Islet of Langerhans (tissue), 1 donor: Measurements from ENCODE around the gene USP12.

Experiments used
- FAIRE-seq: peaks from one replicate; lab custom pipeline; 2011; peaks lifted over from hg19 to GRCh38; lab: Jason Lieb, UNC

Gene USP12

DNA sequence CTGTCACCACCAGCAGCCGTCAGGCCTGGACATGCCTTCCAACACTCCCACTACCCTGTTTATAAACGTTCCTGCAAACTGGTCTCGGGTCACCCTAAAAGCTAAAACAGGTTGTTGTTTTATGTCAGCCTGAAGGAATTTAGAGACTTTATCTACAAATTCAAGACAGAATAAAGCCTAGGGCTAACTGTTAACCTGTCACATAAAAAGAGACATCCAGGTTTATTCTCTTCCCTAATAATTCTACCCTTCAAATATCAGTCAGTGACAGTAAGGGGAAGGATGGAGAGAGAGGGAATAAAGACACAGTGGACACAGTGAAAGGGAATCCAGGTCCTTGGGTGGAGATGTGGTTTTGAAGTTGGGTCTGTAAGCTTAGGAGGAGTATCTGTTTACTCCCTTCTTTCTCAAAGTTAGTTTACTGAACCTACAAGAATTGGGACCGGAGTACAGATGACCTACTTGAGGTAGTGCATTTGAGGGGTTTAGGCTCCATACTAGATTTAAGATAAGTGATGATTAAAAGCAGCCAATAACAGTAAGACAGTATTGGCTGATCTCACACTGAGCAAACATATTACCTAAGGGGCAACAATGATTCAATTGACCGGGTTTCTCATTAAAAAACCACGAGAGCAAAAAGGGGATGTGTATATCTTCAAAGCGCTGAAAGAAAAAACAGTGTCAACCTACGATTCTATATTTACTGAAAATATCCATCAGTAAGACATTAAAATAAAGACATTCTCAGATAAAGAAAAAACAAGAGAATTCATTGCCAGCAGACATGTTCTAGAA is 142.7 kb downstream of the USP12 start:
- FAIRE-seq: no peak

- FAIRE-seq: no peak
These were observed 144.4 kb downstream of the USP12 start for GRCh38 chr13:27027086-27027667.

DNA sequence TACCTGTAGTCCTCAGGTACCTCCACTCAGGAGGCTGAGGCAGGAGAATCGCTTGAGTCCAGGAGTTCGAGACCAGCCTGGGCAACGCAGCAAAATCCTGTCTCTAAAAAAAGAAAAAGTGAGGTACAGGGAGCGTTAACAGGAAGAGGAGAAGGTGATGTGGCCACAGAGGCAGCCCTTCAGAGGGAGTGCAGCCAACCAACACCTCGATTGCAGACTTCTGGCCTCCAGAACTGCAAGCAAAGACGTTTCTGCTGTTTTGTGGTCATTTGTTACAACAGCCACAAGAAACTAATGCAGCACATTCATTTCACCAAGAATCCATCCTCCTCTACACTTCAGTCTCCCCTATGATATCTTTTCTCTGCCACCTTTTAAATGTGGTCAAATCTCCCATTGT is 145.2 kb downstream of the USP12 start:
- no peak for FAIRE-seq

- FAIRE-seq: no peak
These were observed 146.7 kb downstream of the USP12 start for GRCh38 chr13:27024776-27025492.

DNA sequence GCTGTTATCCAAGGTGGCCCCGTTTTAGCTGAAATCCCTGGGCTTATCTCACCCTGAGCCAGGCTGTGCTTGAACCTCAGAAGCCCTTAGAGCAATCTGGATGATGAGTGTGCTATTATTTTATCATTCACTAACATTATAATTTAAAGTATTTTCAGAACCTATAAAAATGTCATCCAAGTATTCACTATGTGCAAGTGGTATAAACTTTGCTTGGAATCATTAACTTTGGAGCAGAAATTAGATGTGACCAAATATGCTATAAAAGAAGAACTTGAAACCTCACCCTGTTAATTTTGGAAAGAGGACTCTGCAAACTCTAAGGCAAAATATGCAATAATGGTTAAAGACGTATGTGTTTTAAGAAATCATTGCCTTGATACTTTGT is 147.5 kb downstream of the USP12 start:
- FAIRE-seq: no peak

DNA sequence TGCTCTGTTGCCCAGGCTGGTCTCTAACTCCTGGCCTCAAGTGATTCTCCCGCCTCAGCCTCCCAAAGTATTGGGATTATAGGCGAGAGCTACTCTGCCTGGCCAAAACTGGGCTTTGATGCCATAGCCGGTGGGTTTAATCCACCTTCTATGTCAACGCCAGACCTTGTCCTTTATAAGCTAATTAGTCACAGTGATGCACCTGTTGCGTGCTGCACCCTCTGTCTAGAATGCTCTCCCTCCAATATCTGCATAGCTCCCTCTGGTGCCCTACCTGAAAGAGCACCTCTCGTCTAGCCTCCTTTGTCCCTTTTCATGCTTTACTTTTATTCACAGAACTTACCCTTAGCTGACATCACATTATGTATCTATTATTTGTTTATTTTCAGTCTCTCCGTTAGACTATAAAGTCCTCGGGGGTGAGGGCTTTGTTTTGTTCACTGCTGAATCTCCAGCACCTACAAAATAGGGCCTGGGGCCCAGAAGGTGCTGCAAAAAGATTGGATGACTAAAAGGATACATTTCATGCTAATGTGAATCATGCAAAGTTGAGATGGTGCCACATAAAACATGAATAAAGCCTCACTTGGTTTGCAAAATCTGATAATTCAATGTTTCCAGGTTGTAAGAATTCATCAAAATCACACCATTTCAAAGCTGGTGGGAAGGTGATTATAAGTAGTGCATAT is 148.1 kb downstream of the USP12 start:
- no peak for FAIRE-seq

DNA sequence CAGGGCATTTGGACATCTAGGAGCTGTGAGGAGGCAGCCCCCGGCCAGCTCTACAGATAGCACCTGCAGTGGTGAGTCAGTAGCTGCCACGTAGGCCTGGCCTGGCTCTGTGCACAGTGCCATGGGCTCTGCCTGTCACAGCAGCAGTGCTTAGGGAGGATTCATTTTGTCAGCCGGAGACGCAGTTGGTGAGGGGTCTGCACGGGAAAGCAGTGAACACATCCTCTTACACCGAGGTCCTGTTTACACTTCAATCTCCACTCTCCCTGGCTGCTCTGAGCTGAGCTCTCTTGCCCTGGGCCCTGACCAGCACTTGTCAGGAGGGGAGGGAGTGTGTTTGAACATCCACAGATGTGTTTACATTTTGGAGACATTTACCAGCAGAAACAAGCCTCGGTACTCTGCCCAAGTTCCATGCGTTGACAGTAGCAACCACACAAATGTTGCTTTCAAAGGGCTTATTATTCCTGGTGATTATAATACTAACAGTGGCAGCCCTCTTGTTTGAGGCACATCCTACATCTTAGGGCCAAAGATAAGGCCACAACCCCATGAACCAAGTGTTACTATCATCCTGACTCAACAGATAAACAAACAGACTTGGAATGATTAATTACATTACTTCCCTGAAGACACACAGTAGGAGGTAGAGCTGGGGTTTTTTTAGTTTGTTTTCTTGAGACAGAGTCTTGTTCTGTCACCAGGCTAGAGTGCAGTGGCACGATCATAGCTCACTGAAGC is 148.9 kb downstream of the USP12 start:
- FAIRE-seq: peak; percentile 76

DNA sequence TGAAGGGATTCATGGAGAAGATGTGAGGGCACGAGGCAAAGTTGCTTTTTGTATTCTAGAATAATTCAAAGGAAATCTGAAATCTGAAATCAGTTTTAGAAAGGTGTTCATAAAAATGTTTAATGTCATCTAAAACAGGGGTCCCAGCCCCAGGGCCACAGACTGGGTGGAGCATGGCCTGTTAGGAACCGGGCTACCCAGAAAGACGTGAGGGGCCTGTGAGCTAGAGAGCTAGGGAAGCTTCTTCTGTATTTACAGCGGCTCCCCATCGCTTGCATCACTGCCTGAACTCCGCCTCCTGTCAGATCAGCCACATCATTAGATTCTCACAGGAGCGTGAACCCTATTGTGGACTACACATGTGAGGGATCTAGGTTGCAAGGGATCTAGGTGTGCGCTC is 151.2 kb downstream of the USP12 start:
- FAIRE-seq: no peak

DNA sequence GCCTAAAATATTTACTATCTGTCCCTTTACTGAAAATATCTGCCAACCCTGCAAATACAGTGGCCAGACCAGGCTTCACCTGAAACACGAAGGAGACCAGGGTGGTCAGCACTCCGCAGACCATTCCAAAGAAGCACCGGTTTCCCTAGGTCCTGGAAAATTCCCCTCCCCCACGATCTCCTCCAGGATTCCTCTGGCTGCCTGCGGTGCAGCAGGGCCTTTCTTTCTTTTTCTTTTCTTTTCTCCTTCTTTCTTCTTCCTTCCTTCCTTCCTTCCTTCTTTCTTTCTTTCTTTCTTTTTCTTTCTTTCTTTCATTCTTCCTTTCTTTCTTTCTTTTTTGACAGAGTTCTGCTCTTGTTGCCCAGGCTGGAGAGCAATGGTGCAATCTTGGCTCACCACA is 152.7 kb downstream of the USP12 start:
- FAIRE-seq: no peak

- no peak for FAIRE-seq
These were observed 153.2 kb downstream of the USP12 start for GRCh38 chr13:27018344-27018861.

DNA sequence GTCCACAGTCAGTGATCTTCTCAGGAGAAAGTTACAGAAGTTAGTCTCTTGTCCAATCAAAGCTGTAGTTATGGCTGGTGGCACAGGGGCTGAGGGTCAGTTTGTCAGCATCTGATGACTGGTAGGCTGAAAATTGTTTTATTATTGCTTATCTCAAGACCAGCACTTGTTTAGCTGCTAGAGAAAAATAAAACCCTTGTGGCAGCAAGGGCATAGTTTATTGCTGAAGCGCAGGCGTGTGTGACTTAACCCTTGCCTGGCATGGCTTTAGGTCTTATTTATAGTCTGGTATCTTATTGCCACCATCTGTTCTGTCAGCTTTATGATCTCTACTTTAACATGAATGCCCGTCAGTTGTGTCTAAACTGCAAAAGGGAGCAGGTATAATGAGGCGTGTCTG is 154.7 kb downstream of the USP12 start:
- no peak for FAIRE-seq
